H9 (cell line): ENCODE results near the gene CD248. TPM values are rescaled to one million over a fixed set of nuclear protein-coding genes. Genes with fewer than 3 reads are reported as not detected.

ENCODE experiments used
- DNase-seq: peaks from one replicate; pipeline ENCODE4 v3.0.0-alpha.2; 2017
- H2AFZ ChIP-seq: one replicate; pipeline ENCODE4 v1.6.1; 2013; ENCODE audit warnings: mild to moderate bottlenecking, low read length, control low read depth, moderate library complexity
- H2AK5ac ChIP-seq: 2 replicates; pipeline ENCODE4 v1.6.1; 2013; ENCODE audit warnings: low read length, control low read depth, mixed read lengths; ENCODE audit not compliant: insufficient read length
- H2BK120ac ChIP-seq: one replicate; pipeline ENCODE4 v1.6.1; 2013; ENCODE audit warnings: low read depth, mild to moderate bottlenecking, low read length, control low read depth, inconsistent platforms; ENCODE audit not compliant: poor library complexity, severe bottlenecking
- H2BK12ac ChIP-seq: 2 replicates; pipeline ENCODE4 v1.6.1; 2013; ENCODE audit warnings: low read length, control low read depth, mixed read lengths, low read depth; ENCODE audit not compliant: insufficient read length
- H2BK15ac ChIP-seq: 2 replicates; pipeline ENCODE4 v1.6.1; 2013; ENCODE audit warnings: low read depth, low read length, control low read depth
- H2BK20ac ChIP-seq: one replicate; pipeline ENCODE4 v1.6.1; 2013; ENCODE audit warnings: low read depth, mild to moderate bottlenecking, low read length, control low read depth, inconsistent platforms; ENCODE audit not compliant: poor library complexity, severe bottlenecking
- H2BK5ac ChIP-seq: 2 replicates; pipeline ENCODE4 v1.6.1; 2013; ENCODE audit warnings: low read length, control low read depth, mixed read lengths; ENCODE audit not compliant: insufficient read length
- H3K14ac ChIP-seq: 2 replicates; pipeline ENCODE4 v1.6.1; 2013; ENCODE audit warnings: low read length, control low read depth; ENCODE audit not compliant: insufficient read depth
- H3K18ac ChIP-seq: 2 replicates; pipeline ENCODE4 v1.6.1; 2013; ENCODE audit warnings: low read depth, mild to moderate bottlenecking, mixed read lengths, low read length, control low read depth; ENCODE audit not compliant: insufficient read length
- H3K23ac ChIP-seq: 2 replicates; pipeline ENCODE4 v1.6.1; 2013; ENCODE audit warnings: low read length, control low read depth, mixed read lengths, low read depth; ENCODE audit not compliant: insufficient read length
- H3K23me2 ChIP-seq: 2 replicates; pipeline ENCODE4 v1.6.1; 2013; ENCODE audit warnings: low read depth, mild to moderate bottlenecking, mixed read lengths, low read length, control low read depth; ENCODE audit not compliant: insufficient read length, poor library complexity, severe bottlenecking
- H3K27ac ChIP-seq: 2 replicates; pipeline ENCODE4 v1.5.1; 2013; ENCODE audit warnings: low read length, control low read depth, mixed read lengths, low read depth; ENCODE audit not compliant: insufficient read length
- H3K27me3 ChIP-seq: 2 replicates; pipeline ENCODE4 v1.6.1; 2013; ENCODE audit warnings: low read length, control low read depth, inconsistent platforms; ENCODE audit not compliant: insufficient read depth
- H3K4ac ChIP-seq: 2 replicates; pipeline ENCODE4 v1.6.1; 2013; ENCODE audit warnings: low read depth, mild to moderate bottlenecking, control low read depth, inconsistent platforms, low read length, moderate library complexity
- H3K4me1 ChIP-seq: 2 replicates; pipeline ENCODE4 v1.6.1; 2013; ENCODE audit warnings: low read length, control low read depth, inconsistent platforms; ENCODE audit not compliant: insufficient read depth
- H3K4me2 ChIP-seq: 2 replicates; pipeline ENCODE4 v1.6.1; 2013; ENCODE audit warnings: low read length, control low read depth, mixed read lengths; ENCODE audit not compliant: insufficient read length, insufficient read depth
- H3K56ac ChIP-seq: 2 replicates; pipeline ENCODE4 v1.6.1; 2013; ENCODE audit warnings: low read depth, mild to moderate bottlenecking, mixed read lengths, low read length, control low read depth; ENCODE audit not compliant: insufficient read length
- H3K79me1 ChIP-seq: 2 replicates; pipeline ENCODE4 v1.6.1; 2013; ENCODE audit warnings: low read depth, mild to moderate bottlenecking, moderate library complexity, low read length, control low read depth, inconsistent platforms; ENCODE audit not compliant: insufficient read depth, poor library complexity, severe bottlenecking
- H3K79me2 ChIP-seq: 2 replicates; pipeline ENCODE4 v1.6.1; 2013; ENCODE audit warnings: low read length, control low read depth, inconsistent platforms; ENCODE audit not compliant: insufficient read depth
- H3K9ac ChIP-seq: 2 replicates; pipeline ENCODE4 v1.6.1; 2013; ENCODE audit warnings: low read length, control low read depth, mixed read lengths; ENCODE audit not compliant: insufficient read length; ENCODE audit errors: extremely low read depth
- H3K9me3 ChIP-seq: one replicate; pipeline ENCODE4 v1.6.1; 2013; ENCODE audit warnings: low read depth, low read length, inconsistent platforms; ENCODE audit not compliant: control insufficient read depth
- H3T11ph ChIP-seq: one replicate; pipeline ENCODE4 v1.6.1; 2013; ENCODE audit warnings: mild to moderate bottlenecking, low read length, control low read depth, inconsistent platforms
- H4K20me1 ChIP-seq: one replicate; pipeline ENCODE4 v1.6.1; 2013; ENCODE audit not compliant: control insufficient read depth, insufficient read length, insufficient read depth
- H4K5ac ChIP-seq: 2 replicates; pipeline ENCODE4 v1.6.1; 2013; ENCODE audit warnings: low read depth, mild to moderate bottlenecking, mixed read lengths, low read length, control low read depth; ENCODE audit not compliant: insufficient read length
- H4K8ac ChIP-seq: replicated peaks from 2 replicates; pipeline ENCODE4 v1.6.1; 2013; ENCODE audit warnings: low read length, control low read depth, mixed read lengths, low read depth; ENCODE audit not compliant: insufficient read length
- H4K91ac ChIP-seq: 2 replicates; pipeline ENCODE4 v1.6.1; 2013; ENCODE audit warnings: low read depth, mild to moderate bottlenecking, moderate library complexity, mixed read lengths, low read length, control low read depth; ENCODE audit not compliant: insufficient read length
- H3K27ac Mint-ChIP-seq, 3 experiments: 2 replicates in 2 of 3; 3 replicates in 1 of 3; pipeline ENCODE4 v1.8.0; 2020 to 2021; ENCODE audit warnings: mixed read lengths in 3 of 3, mild to moderate bottlenecking in 1 of 3, moderate library complexity in 1 of 3
- H3K27me3 Mint-ChIP-seq: 2 replicates; pipeline ENCODE4 v1.8.0; 2021; ENCODE audit warnings: low read depth, mild to moderate bottlenecking, moderate library complexity, mixed read lengths
- H3K36me3 Mint-ChIP-seq, 3 experiments: 2 replicates in 2 of 3; 3 replicates in 1 of 3; pipeline ENCODE4 v1.8.0; 2020 to 2021; ENCODE audit warnings: low read depth in 3 of 3, mixed read lengths in 3 of 3; ENCODE audit not compliant: insufficient read depth in 1 of 3
- H3K4me1 Mint-ChIP-seq, 2 experiments: 2 replicates each; pipeline ENCODE4 v1.8.0; 2020; ENCODE audit warnings: mixed read lengths in 2 of 2
- H3K4me3 Mint-ChIP-seq, 2 experiments: 2 replicates in 1 of 2; 3 replicates in 1 of 2; pipeline ENCODE4 v1.8.0; 2020 to 2021; ENCODE audit warnings: mild to moderate bottlenecking in 2 of 2, mixed read lengths in 2 of 2, moderate library complexity in 1 of 2
- H3K9me3 Mint-ChIP-seq, 2 experiments: 2 replicates in 1 of 2; 3 replicates in 1 of 2; pipeline ENCODE4 v1.8.0; 2020; ENCODE audit warnings: mild to moderate bottlenecking in 2 of 2, mixed read lengths in 2 of 2, moderate library complexity in 1 of 2
- CTCF ChIP-seq: fragments of 200-600 bp; sonication (generic); conservative IDR thresholded peaks from 3 replicates; pipeline ENCODE4 v1.8.0; 2021; ENCODE audit warnings: antibody characterized with exemption, mild to moderate bottlenecking
- WGBS: extraction: QIAGEN DNeasy Blood & Tissue Kit; methylation state at CpG from one replicate; pipeline ENCODE4 v1.1.7; 2013; ENCODE audit warnings: missing lambda C conversion rate, low lambda C conversion rate, mixed read lengths; ENCODE audit not compliant: insufficient read length; ENCODE audit errors: extremely low coverage; 5-methylcytosine and 5-hydroxymethylcytosine counted together
- total RNA-seq: library from RNA; stranded (reverse); gene quantifications from 2 replicates; pipeline ENCODE4 v1.2.1, GENCODE V29; 2021

The CD248 gene
- total RNA-seq, 1 experiment from 2014 or later = 1.5 TPM

DNA sequence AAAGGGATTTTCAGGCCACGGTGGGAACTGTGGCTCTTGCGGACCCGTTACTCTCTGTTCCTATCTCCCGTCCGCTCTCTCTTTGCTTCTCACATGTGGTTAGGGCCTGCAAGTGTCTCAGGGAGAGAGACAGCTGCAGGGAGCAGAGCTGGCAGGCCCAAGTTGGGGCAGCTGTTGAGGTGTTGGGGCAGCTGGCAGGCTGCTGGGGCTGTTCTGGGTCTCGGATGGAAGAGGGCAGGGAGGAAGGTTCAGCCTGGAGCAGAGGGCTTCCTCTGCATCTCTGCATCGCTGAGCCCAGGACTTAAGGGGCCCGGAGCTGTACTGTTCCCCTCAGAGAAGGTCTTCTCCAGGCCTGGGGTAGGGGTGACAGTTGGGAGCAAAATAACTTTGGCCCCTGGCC lies 41.4 kb downstream of the CD248 start:
- H3K9me3 ChIP-seq = no peaks in the 10 kb centered on the region
- H4K20me1 ChIP-seq = no peaks in the 10 kb centered on the region
- H3K27me3 Mint-ChIP-seq = peaks cover 16% of the 10 kb centered on the region
- TF ChIP-seq CTCF = no peak
- H3K23ac ChIP-seq = no peak overlapping the region
- no peak overlapping the region for H2BK20ac ChIP-seq
- H2BK5ac ChIP-seq = no peak overlapping the region
- H3K27ac Mint-ChIP-seq = no peak overlapping the region
- no peaks in the 10 kb centered on the region for H3K23me2 ChIP-seq
- H3K9me3 Mint-ChIP-seq = no peaks in the 10 kb centered on the region
- no peak overlapping the region for H3K56ac ChIP-seq
- peaks cover 7 to 42% (median 38%) of the 10 kb centered on the region in 3 experiments; a peak in 6 of 7 replicates for H3K36me3 Mint-ChIP-seq
- no CpG with 5 or more reads among the region's 8 CpGs for WGBS
- no peak overlapping the region for H4K8ac ChIP-seq
- no peak for DNase-seq
- no peak overlapping the region for H4K91ac ChIP-seq
- H3K18ac ChIP-seq = no peak overlapping the region
- no peak overlapping the region for H4K5ac ChIP-seq
- H3K9ac ChIP-seq = no peak overlapping the region
- no peak overlapping the region for H2AFZ ChIP-seq
- no peak overlapping the region for H3K4me2 ChIP-seq
- H3K27ac ChIP-seq = no peak overlapping the region
- no peak overlapping the region for H2BK120ac ChIP-seq
- no peak overlapping the region for H2AK5ac ChIP-seq
- H2BK12ac ChIP-seq = no peak overlapping the region
- no peak overlapping the region for H3K14ac ChIP-seq
- H3K27me3 ChIP-seq = no peaks in the 10 kb centered on the region
- no peak overlapping the region for H3T11ph ChIP-seq
- H3K4ac ChIP-seq = no peak overlapping the region
- no peaks in the 10 kb centered on the region for H3K4me1 ChIP-seq
- peaks cover 10 to 13% of the 10 kb centered on the region in 2 experiments for H3K4me1 Mint-ChIP-seq
- no peak overlapping the region for H2BK15ac ChIP-seq
- H3K79me2 ChIP-seq = peaks cover 2% of the 10 kb centered on the region; the same call in 1 of the 2 replicates
- H3K4me3 Mint-ChIP-seq = no peak overlapping the region
- H3K79me1 ChIP-seq = no peaks in the 10 kb centered on the region
